Right atrium auricular region (tissue), 2 donors: ENCODE measurements around the gene POLR1A. TPM values are rescaled to one million over a fixed set of nuclear protein-coding genes. Genes with fewer than 3 reads are reported as not detected.
A peak's percentile ranks its signal among the peaks of the same experiment; 100 is the strongest.

Experiments
- DNase-seq: peaks from one replicate; pipeline ENCODE4 v3.0.0-alpha.2; 2019; ENCODE audit warnings: low spot score
- H3K27ac ChIP-seq, 2 donors: fragments of 200-600 bp; sonication (generic); 1 replicate in 1 of 2; 2 replicates in 1 of 2; pipeline ENCODE4 v1.5.1; 2016 to 2019
- H3K27me3 ChIP-seq, 2 donors: fragments of 200-600 bp; sonication (generic); one replicate each; pipeline versions ENCODE4 v1.5.1 to v1.6.0; 2017 to 2019
- H3K36me3 ChIP-seq: fragments of 200-600 bp; sonication (generic); one replicate; pipeline ENCODE4 v1.5.1; 2016
- H3K4me1 ChIP-seq, 2 donors: fragments of 200-600 bp; sonication (generic); one replicate each; pipeline versions ENCODE4 v1.5.1 to v1.6.0; 2017 to 2019
- H3K4me3 ChIP-seq, 2 donors: fragments of 200-600 bp; sonication (generic); 1 replicate in 1 of 2; 2 replicates in 1 of 2; pipeline ENCODE4 v1.5.1; 2017 to 2019; ENCODE audit warnings: mild to moderate bottlenecking in 1 of 2, moderate library complexity in 1 of 2
- H3K9me3 ChIP-seq, 2 donors: fragments of 200-600 bp; sonication (generic); one replicate each; pipeline ENCODE4 v1.5.1; 2019
- total RNA-seq, 2 donors: library from RNA; depleted of rRNA; stranded (reverse); fragments of >200 nt; gene quantifications; one replicate each; pipeline ENCODE4 v1.1.0, GENCODE V29; 2016
- TF ChIP-seq, protein P1 (sequence below), 2 donors: fragments of 200-600 bp; sonication (generic); IDR thresholded peaks; one replicate each; pipeline ENCODE4 v1.5.1; 2019; ENCODE audit warnings: antibody characterized with exemption in 2 of 2

The POLR1A gene
- total RNA-seq, 2 donors from 2014 or later, result 14.1 to 20.6 TPM

DNA sequence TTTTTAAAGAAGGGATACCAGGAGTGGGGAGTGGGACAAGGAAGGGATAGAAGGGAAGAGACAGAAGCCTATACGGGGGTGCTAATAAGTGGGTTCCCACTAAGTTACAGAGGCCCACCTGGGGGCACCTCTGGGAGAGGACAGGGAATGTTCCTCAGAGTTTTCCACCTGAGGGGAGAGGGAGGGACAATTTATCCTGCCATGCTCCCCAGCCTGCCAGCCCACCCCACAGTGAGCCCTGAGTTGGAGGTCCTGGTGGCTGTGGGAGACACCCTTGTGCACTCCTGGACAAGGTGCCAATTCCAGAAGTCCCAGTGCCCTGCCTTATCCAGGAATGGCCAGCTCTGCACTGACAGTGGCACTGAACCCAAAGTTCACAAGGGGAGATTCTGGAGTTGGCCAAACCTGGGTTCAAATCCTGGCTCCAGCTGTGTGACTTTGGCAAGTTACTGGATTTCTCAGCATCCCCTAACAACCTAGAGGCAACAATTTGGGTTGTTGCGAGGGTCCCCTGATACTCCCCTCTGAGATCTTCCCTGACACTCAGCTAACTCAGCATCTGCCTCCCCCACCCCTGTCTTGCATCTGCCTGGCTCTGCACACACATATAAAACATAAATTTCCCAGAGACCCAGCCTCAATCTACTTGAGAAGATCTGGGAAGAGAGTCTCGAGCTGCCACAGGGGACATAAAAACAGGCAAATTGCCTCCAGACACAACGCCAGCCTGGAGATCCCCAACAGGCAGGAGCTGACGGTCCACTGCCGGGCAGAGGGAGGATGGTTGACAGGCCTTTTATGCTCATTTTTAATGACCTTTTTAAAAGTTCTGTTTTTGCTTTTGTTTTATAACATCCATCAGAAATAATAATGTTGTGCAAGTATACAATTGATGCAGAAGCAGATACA lies 118.2 kb downstream of the POLR1A start:
- Histone ChIP-seq H3K4me1 (peaks cover 0 to 9% of the 10 kb centered on the region in 2 donors), H3K27ac (peak overlapping the region in 1 of 2 donors; percentile 40), H3K4me3 (no peak overlapping the region), H3K36me3 (no peaks in the 10 kb centered on the region), H3K9me3 (no peaks in the 10 kb centered on the region), H3K27me3 (no peaks in the 10 kb centered on the region)
- peak; percentile 59 for DNase-seq
- TF ChIP-seq, protein P1, sequence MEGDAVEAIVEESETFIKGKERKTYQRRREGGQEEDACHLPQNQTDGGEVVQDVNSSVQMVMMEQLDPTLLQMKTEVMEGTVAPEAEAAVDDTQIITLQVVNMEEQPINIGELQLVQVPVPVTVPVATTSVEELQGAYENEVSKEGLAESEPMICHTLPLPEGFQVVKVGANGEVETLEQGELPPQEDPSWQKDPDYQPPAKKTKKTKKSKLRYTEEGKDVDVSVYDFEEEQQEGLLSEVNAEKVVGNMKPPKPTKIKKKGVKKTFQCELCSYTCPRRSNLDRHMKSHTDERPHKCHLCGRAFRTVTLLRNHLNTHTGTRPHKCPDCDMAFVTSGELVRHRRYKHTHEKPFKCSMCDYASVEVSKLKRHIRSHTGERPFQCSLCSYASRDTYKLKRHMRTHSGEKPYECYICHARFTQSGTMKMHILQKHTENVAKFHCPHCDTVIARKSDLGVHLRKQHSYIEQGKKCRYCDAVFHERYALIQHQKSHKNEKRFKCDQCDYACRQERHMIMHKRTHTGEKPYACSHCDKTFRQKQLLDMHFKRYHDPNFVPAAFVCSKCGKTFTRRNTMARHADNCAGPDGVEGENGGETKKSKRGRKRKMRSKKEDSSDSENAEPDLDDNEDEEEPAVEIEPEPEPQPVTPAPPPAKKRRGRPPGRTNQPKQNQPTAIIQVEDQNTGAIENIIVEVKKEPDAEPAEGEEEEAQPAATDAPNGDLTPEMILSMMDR (IDR thresholded peaks at IDR 0.05), result no peak

DNA sequence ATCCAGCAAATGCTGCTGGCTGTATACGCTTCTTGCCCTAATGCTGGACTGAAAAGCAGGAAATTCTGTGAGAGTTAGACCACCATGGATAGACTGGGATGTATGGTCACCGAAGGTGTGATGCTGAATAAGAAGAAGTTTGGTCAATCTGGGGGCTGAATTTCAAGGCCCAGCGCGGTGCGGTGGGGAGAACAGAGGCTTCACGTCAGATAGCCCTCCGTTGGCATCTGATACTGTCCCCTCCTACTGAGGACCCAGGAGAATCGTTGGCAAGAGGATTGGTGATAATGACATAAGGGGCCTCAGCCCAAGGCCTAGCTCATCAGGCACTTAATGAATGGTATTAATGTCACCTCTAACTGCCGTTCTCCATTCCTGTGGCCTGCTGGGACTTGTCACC lies 119.6 kb downstream of the POLR1A start:
- Histone ChIP-seq H3K36me3 (no peaks in the 10 kb centered on the region), H3K27me3 (no peaks in the 10 kb centered on the region), H3K27ac (no peak overlapping the region), H3K9me3 (no peaks in the 10 kb centered on the region), H3K4me3 (no peak overlapping the region), H3K4me1 (peaks cover 0 to 9% of the 10 kb centered on the region in 2 donors)
- peak; percentile 48 for DNase-seq
- TF ChIP-seq, protein P1 (IDR thresholded peaks at IDR 0.05), result no peak

DNA sequence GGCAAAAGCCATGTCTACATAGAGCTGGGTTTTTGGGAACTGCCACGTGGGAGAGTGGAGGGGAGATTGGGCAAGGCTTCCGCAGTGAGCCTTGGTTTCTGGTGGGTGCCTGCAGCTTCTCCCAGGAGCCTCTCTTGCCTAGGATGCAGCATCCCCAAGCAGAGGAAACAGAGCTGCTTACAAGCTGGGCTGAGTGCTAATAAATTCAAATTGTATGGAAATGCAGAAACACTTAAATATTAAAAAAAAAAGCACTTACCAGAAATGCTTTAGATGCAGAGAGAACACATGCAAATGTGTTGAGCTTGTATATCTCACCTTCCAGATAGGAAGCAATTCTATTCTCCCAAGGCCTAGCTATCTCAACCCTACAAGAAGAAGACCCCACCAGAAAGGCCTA lies 120.9 kb downstream of the POLR1A start:
- Histone ChIP-seq H3K36me3 (no peaks in the 10 kb centered on the region), H3K27me3 (no peaks in the 10 kb centered on the region), H3K4me3 (no peak overlapping the region), H3K27ac (no peak overlapping the region), H3K4me1 (peaks cover 0 to 9% of the 10 kb centered on the region in 2 donors), H3K9me3 (no peaks in the 10 kb centered on the region)
- TF ChIP-seq, protein P1 (IDR thresholded peaks at IDR 0.05), result no peak
- no peak for DNase-seq

DNA sequence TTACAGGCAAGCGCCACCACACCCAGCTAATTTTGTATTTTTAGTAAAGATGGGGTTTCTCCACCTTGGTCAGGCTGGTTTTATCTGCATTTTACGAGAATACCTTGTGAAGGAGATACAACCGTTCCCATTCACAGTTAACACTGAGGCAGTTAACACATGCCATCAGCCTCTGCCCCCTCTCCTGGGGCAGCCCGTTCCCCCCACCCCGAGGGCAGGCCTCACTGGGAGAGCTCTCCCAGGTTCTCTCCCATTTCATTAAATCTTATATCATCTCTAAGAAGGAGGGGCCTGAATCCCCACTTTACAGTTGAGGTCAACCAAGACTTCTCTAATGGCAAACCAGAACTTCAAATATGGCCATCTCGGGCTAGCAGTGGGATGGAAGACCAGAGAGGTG lies 121.9 kb downstream of the POLR1A start:
- no peak overlapping the region for H3K27ac ChIP-seq
- H3K9me3 ChIP-seq, result no peaks in the 10 kb centered on the region
- no peak for DNase-seq
- H3K36me3 ChIP-seq, result no peaks in the 10 kb centered on the region
- H3K27me3 ChIP-seq, result no peaks in the 10 kb centered on the region
- H3K4me3 ChIP-seq, result no peak overlapping the region
- peaks cover 0 to 17% of the 10 kb centered on the region in 2 donors for H3K4me1 ChIP-seq
- TF ChIP-seq, protein P1 (IDR thresholded peaks at IDR 0.05), result no peak

DNA sequence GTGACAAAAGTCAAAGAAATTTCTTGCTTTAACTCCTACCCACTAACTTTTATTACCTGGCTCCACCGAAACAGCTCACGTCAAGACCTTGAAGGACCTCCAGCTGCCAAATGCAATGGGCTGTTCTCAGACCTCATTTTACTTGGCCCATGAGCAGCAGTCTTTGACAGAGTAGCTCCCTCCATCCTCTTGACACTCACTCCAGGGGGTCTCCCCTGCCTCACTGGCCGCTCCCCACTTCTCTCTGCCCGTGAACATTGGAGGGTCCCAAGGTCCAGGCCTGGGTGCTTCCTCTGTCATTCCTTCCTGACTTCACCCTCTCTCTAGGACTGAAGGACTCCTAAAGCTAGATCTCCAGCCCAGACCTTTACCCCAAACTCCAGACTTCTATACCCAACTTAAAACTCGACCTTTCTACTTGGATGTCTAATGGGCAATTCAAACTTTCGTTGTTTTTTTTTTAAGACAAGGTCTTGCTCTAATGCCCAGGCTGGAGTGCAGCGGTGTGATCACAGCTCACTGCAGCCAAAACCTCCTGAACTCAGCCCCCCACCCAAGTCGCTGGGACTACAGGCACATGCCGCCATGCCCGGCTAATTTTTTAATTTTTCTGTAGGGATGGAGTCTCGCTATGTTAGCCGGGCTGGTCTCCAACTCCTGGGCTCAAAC lies 124.0 kb downstream of the POLR1A start:
- Histone ChIP-seq H3K27me3 (no peaks in the 10 kb centered on the region), H3K27ac (no peak overlapping the region), H3K4me1 (peaks cover 0 to 13% of the 10 kb centered on the region in 2 donors), H3K36me3 (no peaks in the 10 kb centered on the region), H3K4me3 (no peak overlapping the region), H3K9me3 (no peaks in the 10 kb centered on the region)
- TF ChIP-seq, protein P1 (IDR thresholded peaks at IDR 0.05), result no peak
- DNase-seq, result peak; percentile 54
